Mesendoderm (in vitro differentiated cells): ENCODE measurements around the gene GCNT2.
A peak's percentile ranks its signal among the peaks of the same experiment; 100 is the strongest.
"Not testable (repeated sequence)": the region's sequence is repeated elsewhere in the genome, so short reads cannot be mapped to it uniquely, and the experiment has no call there.

ENCODE experiments used
- DNase-seq: peaks from one replicate; pipeline ENCODE4 v3.0.0; 2013
- H2AK5ac ChIP-seq: 2 replicates; pipeline ENCODE4 v1.6.1; 2013; ENCODE audit warnings: low read length, inconsistent platforms
- H2BK120ac ChIP-seq: 2 replicates; pipeline ENCODE4 v1.6.1; 2013; ENCODE audit warnings: low read depth, mild to moderate bottlenecking, low read length, moderate library complexity, mixed read lengths
- H2BK15ac ChIP-seq: replicated peaks from 2 replicates; pipeline ENCODE4 v1.6.1; 2013; ENCODE audit warnings: low read depth, mild to moderate bottlenecking, moderate library complexity
- H2BK5ac ChIP-seq: 2 replicates; pipeline ENCODE4 v1.6.1; 2013; ENCODE audit warnings: low read length, inconsistent platforms
- H3K18ac ChIP-seq: 2 replicates; pipeline ENCODE4 v1.6.1; 2013; ENCODE audit warnings: mild to moderate bottlenecking, low read length, mixed read lengths
- H3K23ac ChIP-seq: one replicate; pipeline ENCODE4 v1.6.1; 2013; ENCODE audit warnings: low read length
- H3K27ac ChIP-seq: 2 replicates; pipeline ENCODE4 v1.5.1; 2013; ENCODE audit warnings: low read depth, mild to moderate bottlenecking, inconsistent platforms, low read length, moderate library complexity
- H3K27me3 ChIP-seq: 2 replicates; pipeline ENCODE4 v1.6.1; 2013; ENCODE audit warnings: low read length, control low read depth, mild to moderate bottlenecking, inconsistent platforms; ENCODE audit not compliant: insufficient read depth, poor library complexity
- H3K36me3 ChIP-seq: 2 replicates; pipeline ENCODE4 v1.6.1; 2013; ENCODE audit warnings: low read length, inconsistent platforms; ENCODE audit not compliant: control insufficient read depth, insufficient read depth
- H3K4ac ChIP-seq: one replicate; pipeline ENCODE4 v1.6.1; 2013; ENCODE audit warnings: low read depth, mild to moderate bottlenecking, low read length, moderate library complexity
- H3K4me1 ChIP-seq: 2 replicates; pipeline ENCODE4 v1.6.1; 2013; ENCODE audit warnings: low read depth, low read length, inconsistent platforms; ENCODE audit not compliant: control insufficient read depth
- H3K4me2 ChIP-seq: 2 replicates; pipeline ENCODE4 v1.6.1; 2013; ENCODE audit warnings: low read length
- H3K4me3 ChIP-seq: 2 replicates; pipeline ENCODE4 v1.5.1; 2013; ENCODE audit warnings: mild to moderate bottlenecking, low read length
- H3K56ac ChIP-seq: one replicate; pipeline ENCODE4 v1.6.1; 2013; ENCODE audit warnings: low read length
- H3K79me1 ChIP-seq: 2 replicates; pipeline ENCODE4 v1.6.1; 2013; ENCODE audit warnings: low read length, inconsistent platforms
- H3K79me2 ChIP-seq: 2 replicates; pipeline ENCODE4 v1.6.1; 2013; ENCODE audit warnings: mild to moderate bottlenecking, low read length; ENCODE audit not compliant: control insufficient read depth, insufficient read depth
- H3K9ac ChIP-seq: 2 replicates; pipeline ENCODE4 v1.6.1; 2013; ENCODE audit warnings: low read length, inconsistent platforms
- H4K5ac ChIP-seq: one replicate; pipeline ENCODE4 v1.6.1; 2013; ENCODE audit warnings: low read length
- H4K8ac ChIP-seq: one replicate; pipeline ENCODE4 v1.6.1; 2013; ENCODE audit warnings: low read depth, mild to moderate bottlenecking, control low read depth, low read length, moderate library complexity
- WGBS: extraction: QIAGEN DNeasy Blood & Tissue Kit; methylation state at CpG from one replicate; pipeline ENCODE4 v1.1.7; 2013; ENCODE audit warnings: low lambda C conversion rate, missing lambda C conversion rate; ENCODE audit not compliant: insufficient coverage; ENCODE audit errors: extremely low coverage; 5-methylcytosine and 5-hydroxymethylcytosine counted together

GCNT2 gene

GRCh38 chr6:10516953-10517352 is 4.2 kb upstream of the GCNT2 start:
- Histone ChIP-seq H2BK120ac (no peak overlapping the region), H3K79me1 (no peaks in the 10 kb centered on the region), H3K56ac (no peak overlapping the region), H3K36me3 (no peaks in the 10 kb centered on the region), H3K79me2 (no peaks in the 10 kb centered on the region), H3K4me3 (no peak overlapping the region), H3K23ac (no peak overlapping the region), H4K5ac (no peak overlapping the region), H2BK5ac (no peak overlapping the region), H2AK5ac (no peak overlapping the region), H3K27ac (no peak overlapping the region), H3K4me1 (peaks cover 7% of the 10 kb centered on the region), H3K27me3 (no peaks in the 10 kb centered on the region), H3K18ac (no peak overlapping the region), H2BK15ac (no peak overlapping the region), H4K8ac (no peak overlapping the region), H3K4me2 (no peak overlapping the region), H3K9ac (no peak overlapping the region), H3K4ac (peak overlapping the region; percentile 12)
- no peak for DNase-seq
- WGBS, result no CpG with 5 or more reads among the region's 4 CpGs

- no peak overlapping the region for H3K4me3 ChIP-seq
- H2BK5ac ChIP-seq, result peak overlapping the region; percentile 61
- H3K18ac ChIP-seq, result peak overlapping the region; percentile 92
- H3K4ac ChIP-seq, result no peak overlapping the region
- WGBS, result no CpG with 5 or more reads among the region's 7 CpGs
- H3K4me2 ChIP-seq, result no peak overlapping the region
- no peak overlapping the region for H2AK5ac ChIP-seq
- H3K27ac ChIP-seq, result no peak overlapping the region
- peak; percentile 56 for DNase-seq
- H3K23ac ChIP-seq, result no peak overlapping the region
- no peaks in the 10 kb centered on the region for H3K36me3 ChIP-seq
- H2BK15ac ChIP-seq, result peak overlapping the region; percentile 36
- H3K4me1 ChIP-seq, result peaks cover 7% of the 10 kb centered on the region
- H3K79me2 ChIP-seq, result no peaks in the 10 kb centered on the region
- no peaks in the 10 kb centered on the region for H3K27me3 ChIP-seq
- no peaks in the 10 kb centered on the region for H3K79me1 ChIP-seq
- H3K9ac ChIP-seq, result no peak overlapping the region
- H4K5ac ChIP-seq, result no peak overlapping the region
- no peak overlapping the region for H4K8ac ChIP-seq
- H3K56ac ChIP-seq, result peak overlapping the region; percentile 8
- H2BK120ac ChIP-seq, result peak overlapping the region; percentile 73
These were observed 2.4 kb upstream of the GCNT2 start for GRCh38 chr6:10518557-10519407.

GRCh38 chr6:10519408-10519697 is 1.8 kb upstream of the GCNT2 start:
- not testable (repeated sequence) for H3K4me3 ChIP-seq, H2AK5ac ChIP-seq, H3K4me2 ChIP-seq, H3K79me1 ChIP-seq, H2BK15ac ChIP-seq, H3K36me3 ChIP-seq, H3K56ac ChIP-seq, H3K27ac ChIP-seq, H3K9ac ChIP-seq, H3K79me2 ChIP-seq, H2BK5ac ChIP-seq, H3K4me1 ChIP-seq, H3K23ac ChIP-seq, H3K4ac ChIP-seq, H3K27me3 ChIP-seq, H4K5ac ChIP-seq, H4K8ac ChIP-seq
- peak; percentile 43 for DNase-seq
- peak overlapping the region; percentile 80 for H3K18ac ChIP-seq
- no CpG with 5 or more reads among the region's 8 CpGs for WGBS
- H2BK120ac ChIP-seq, result peak overlapping the region; percentile 73

- no peak overlapping the region for H4K8ac ChIP-seq
- H2BK5ac ChIP-seq, result no peak overlapping the region
- no peak overlapping the region for H3K4me3 ChIP-seq
- WGBS, result no CpG with 5 or more reads among the region's 2 CpGs
- peak overlapping the region; percentile 76 for H3K27ac ChIP-seq
- H2AK5ac ChIP-seq, result no peak overlapping the region
- no peaks in the 10 kb centered on the region for H3K27me3 ChIP-seq
- H3K9ac ChIP-seq, result no peak overlapping the region
- no peak overlapping the region for H2BK120ac ChIP-seq
- peaks cover 7% of the 10 kb centered on the region for H3K4me1 ChIP-seq
- no peaks in the 10 kb centered on the region for H3K79me1 ChIP-seq
- H4K5ac ChIP-seq, result no peak overlapping the region
- peak; percentile 61 for DNase-seq
- no peak overlapping the region for H3K23ac ChIP-seq
- H3K18ac ChIP-seq, result peak overlapping the region; percentile 86
- H3K4ac ChIP-seq, result peak overlapping the region; percentile 55
- peak overlapping the region; percentile 100 for H2BK15ac ChIP-seq
- no peaks in the 10 kb centered on the region for H3K36me3 ChIP-seq
- H3K56ac ChIP-seq, result peak overlapping the region; percentile 79
- H3K4me2 ChIP-seq, result no peak overlapping the region
- no peaks in the 10 kb centered on the region for H3K79me2 ChIP-seq
These were observed 683 bp upstream of the GCNT2 start for GRCh38 chr6:10520468-10520867.

- WGBS, result 100% methylated on average over 2 of the region's 21 CpGs
- Histone ChIP-seq H3K56ac (peak overlapping the region; percentile 44), H3K4me3 (no peak overlapping the region), H3K4me1 (peaks cover 7% of the 10 kb centered on the region), H3K4ac (peak overlapping the region; percentile 52), H2BK5ac (no peak overlapping the region), H3K79me2 (no peaks in the 10 kb centered on the region), H3K27me3 (no peaks in the 10 kb centered on the region), H3K18ac (no peak overlapping the region), H2AK5ac (no peak overlapping the region), H4K8ac (peak overlapping the region; percentile 40), H3K4me2 (no peak overlapping the region), H2BK120ac (peak overlapping the region; percentile 2), H2BK15ac (no peak overlapping the region), H4K5ac (no peak overlapping the region), H3K9ac (no peak overlapping the region), H3K36me3 (no peaks in the 10 kb centered on the region), H3K79me1 (no peaks in the 10 kb centered on the region), H3K27ac (peak overlapping the region; percentile 11), H3K23ac (no peak overlapping the region)
- DNase-seq, result peak; percentile 66
These were observed 1.9 kb downstream of the GCNT2 start for GRCh38 chr6:10522929-10523573.
